ENCODE results near the gene XPO4.

- TF ChIP-seq POLR2A (IDR thresholded peaks at IDR 0.05) = no peak
- TF ChIP-seq, protein P1, sequence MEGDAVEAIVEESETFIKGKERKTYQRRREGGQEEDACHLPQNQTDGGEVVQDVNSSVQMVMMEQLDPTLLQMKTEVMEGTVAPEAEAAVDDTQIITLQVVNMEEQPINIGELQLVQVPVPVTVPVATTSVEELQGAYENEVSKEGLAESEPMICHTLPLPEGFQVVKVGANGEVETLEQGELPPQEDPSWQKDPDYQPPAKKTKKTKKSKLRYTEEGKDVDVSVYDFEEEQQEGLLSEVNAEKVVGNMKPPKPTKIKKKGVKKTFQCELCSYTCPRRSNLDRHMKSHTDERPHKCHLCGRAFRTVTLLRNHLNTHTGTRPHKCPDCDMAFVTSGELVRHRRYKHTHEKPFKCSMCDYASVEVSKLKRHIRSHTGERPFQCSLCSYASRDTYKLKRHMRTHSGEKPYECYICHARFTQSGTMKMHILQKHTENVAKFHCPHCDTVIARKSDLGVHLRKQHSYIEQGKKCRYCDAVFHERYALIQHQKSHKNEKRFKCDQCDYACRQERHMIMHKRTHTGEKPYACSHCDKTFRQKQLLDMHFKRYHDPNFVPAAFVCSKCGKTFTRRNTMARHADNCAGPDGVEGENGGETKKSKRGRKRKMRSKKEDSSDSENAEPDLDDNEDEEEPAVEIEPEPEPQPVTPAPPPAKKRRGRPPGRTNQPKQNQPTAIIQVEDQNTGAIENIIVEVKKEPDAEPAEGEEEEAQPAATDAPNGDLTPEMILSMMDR (IDR thresholded peaks at IDR 0.05) = no peak
Measured at GRCh38 chr13:20945952-20946383, 43.4 kb upstream of the XPO4 start.
